H1 (cell line): ENCODE results near the gene LEKR1.

Experiments
- ASH2L ChIP-seq: fragments of 200-600, 300-600 bp; sonication (generic); IDR thresholded peaks from one replicate; pipeline ENCODE4 v1.7.1; 2017; ENCODE audit warnings: low read length
- CBX5 ChIP-seq: fragments of 300-800, 300-1000 bp; sonication (generic); IDR thresholded peaks from 2 replicates; pipeline ENCODE4 v1.7.1; 2016; ENCODE audit warnings: antibody characterized with exemption, low read length, low read depth
- CEBPB ChIP-seq: IDR thresholded peaks from 2 replicates; pipeline ENCODE4 v1.6.1; 2012; ENCODE audit warnings: low read depth, low read length
- EP300 ChIP-seq, 2 experiments: IDR thresholded peaks; 1 replicate in 1 of 2; 2 replicates in 1 of 2; pipeline ENCODE4 v1.6.1; 2011 to 2012; ENCODE audit warnings: low read depth in 2 of 2, low read length in 2 of 2, mild to moderate bottlenecking in 2 of 2, borderline replicate concordance in 1 of 2, inconsistent platforms in 1 of 2, moderate library complexity in 1 of 2
- EZH2 ChIP-seq: fragments of 200-600 bp; sonication (generic); IDR thresholded peaks from 2 replicates; pipeline ENCODE4 v1.7.1; 2012; ENCODE audit warnings: low read depth, mild to moderate bottlenecking, moderate library complexity, low read length, inconsistent platforms; ENCODE audit not compliant: severe bottlenecking
- HDAC2 ChIP-seq, 2 experiments: fragments of 300-600 bp in 1 of 2; sonication (generic) in 1 of 2; IDR thresholded peaks; 2 replicates each; pipeline ENCODE4 v1.6.1; 2011 to 2012; ENCODE audit warnings: low read depth in 2 of 2, low read length in 2 of 2, mild to moderate bottlenecking in 2 of 2, moderate library complexity in 2 of 2, borderline replicate concordance in 1 of 2, inconsistent platforms in 1 of 2
- KDM5A ChIP-seq: fragments of 200-600 bp; IDR thresholded peaks from 2 replicates; pipeline ENCODE4 v1.7.1; 2012; ENCODE audit warnings: mild to moderate bottlenecking, low read length, inconsistent platforms, mixed read lengths
- MAFK ChIP-seq: IDR thresholded peaks from 2 replicates; pipeline ENCODE4 v1.6.1; 2012; ENCODE audit warnings: low read depth, mild to moderate bottlenecking, improper control_type of control experiment, low read length
- POLR2A ChIP-seq, 2 experiments: IDR thresholded peaks; 1 replicate in 1 of 2; 2 replicates in 1 of 2; pipeline ENCODE4 v1.6.1; 2011; ENCODE audit warnings: low read depth in 2 of 2, low read length in 2 of 2, mild to moderate bottlenecking in 2 of 2; ENCODE audit errors: control extremely low read depth in 1 of 2
- POLR2AphosphoS5 ChIP-seq: IDR thresholded peaks from 2 replicates; pipeline ENCODE4 v1.6.1; 2011; ENCODE audit warnings: low read depth, low read length
- RFX5 ChIP-seq: IDR thresholded peaks from 2 replicates; pipeline ENCODE4 v1.6.1; 2011; ENCODE audit warnings: low read depth, low read length, improper control_type of control experiment, borderline replicate concordance
- SUZ12 ChIP-seq: fragments of 200-600 bp; sonication (generic); IDR thresholded peaks from 2 replicates; pipeline ENCODE4 v1.6.1; 2012; ENCODE audit warnings: mild to moderate bottlenecking, inconsistent platforms, low read length, moderate library complexity, mixed read lengths
- TF ChIP-seq, protein P1 (sequence below), 3 experiments: IDR thresholded peaks; 1 replicate in 2 of 3; 2 replicates in 1 of 3; pipeline versions ENCODE4 v1.5.1 to v1.6.1; 2011; ENCODE audit warnings: low read length in 3 of 3, mild to moderate bottlenecking in 3 of 3, inconsistent platforms in 2 of 3, low read depth in 1 of 3, moderate library complexity in 1 of 3; ENCODE audit not compliant: insufficient read depth in 1 of 3; ENCODE audit errors: control extremely low read depth in 1 of 3
- TF ChIP-seq, protein P2 (sequence below): IDR thresholded peaks from 2 replicates; pipeline ENCODE4 v1.6.1; 2012; ENCODE audit warnings: low read length, inconsistent platforms

DNA sequence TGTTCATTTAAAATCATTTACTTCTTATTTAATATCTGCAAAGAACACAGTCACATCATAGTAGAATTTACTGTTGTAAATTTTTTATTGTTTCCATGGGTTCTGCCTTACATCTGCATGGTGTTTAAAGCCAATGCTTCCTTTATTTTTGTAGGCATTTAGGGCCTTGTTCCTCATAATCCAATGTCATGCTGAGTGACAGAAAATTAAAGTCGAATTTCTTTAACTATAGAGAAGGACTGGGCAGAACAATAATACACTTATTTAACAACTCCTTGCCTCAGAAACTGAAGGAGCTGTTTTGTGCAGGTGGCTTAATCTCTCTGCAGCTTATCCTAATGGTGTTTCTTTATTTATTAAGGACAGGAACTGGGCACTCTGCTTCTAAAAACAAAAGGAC, 149.6 kb downstream of the LEKR1 start:
- no peak for TF ChIP-seq CEBPB
- TF ChIP-seq EZH2: no peak
- no peak for TF ChIP-seq POLR2A (IDR thresholded peaks at IDR 0.05; ENCODE audit: control extremely low read depth in 1 of 2, low read depth in 2 of 2, low read length in 2 of 2)
- TF ChIP-seq, protein P1, sequence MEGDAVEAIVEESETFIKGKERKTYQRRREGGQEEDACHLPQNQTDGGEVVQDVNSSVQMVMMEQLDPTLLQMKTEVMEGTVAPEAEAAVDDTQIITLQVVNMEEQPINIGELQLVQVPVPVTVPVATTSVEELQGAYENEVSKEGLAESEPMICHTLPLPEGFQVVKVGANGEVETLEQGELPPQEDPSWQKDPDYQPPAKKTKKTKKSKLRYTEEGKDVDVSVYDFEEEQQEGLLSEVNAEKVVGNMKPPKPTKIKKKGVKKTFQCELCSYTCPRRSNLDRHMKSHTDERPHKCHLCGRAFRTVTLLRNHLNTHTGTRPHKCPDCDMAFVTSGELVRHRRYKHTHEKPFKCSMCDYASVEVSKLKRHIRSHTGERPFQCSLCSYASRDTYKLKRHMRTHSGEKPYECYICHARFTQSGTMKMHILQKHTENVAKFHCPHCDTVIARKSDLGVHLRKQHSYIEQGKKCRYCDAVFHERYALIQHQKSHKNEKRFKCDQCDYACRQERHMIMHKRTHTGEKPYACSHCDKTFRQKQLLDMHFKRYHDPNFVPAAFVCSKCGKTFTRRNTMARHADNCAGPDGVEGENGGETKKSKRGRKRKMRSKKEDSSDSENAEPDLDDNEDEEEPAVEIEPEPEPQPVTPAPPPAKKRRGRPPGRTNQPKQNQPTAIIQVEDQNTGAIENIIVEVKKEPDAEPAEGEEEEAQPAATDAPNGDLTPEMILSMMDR (IDR thresholded peaks at IDR 0.05; ENCODE audit: control extremely low read depth in 1 of 3, insufficient read depth in 1 of 3, low read depth in 1 of 3, low read length in 3 of 3): no peak
- no peak for TF ChIP-seq MAFK
- TF ChIP-seq ASH2L: no peak
- TF ChIP-seq SUZ12: no peak
- TF ChIP-seq POLR2AphosphoS5: no peak
- TF ChIP-seq EP300 (IDR thresholded peaks at IDR 0.05; ENCODE audit: borderline replicate concordance in 1 of 2, low read depth in 2 of 2, low read length in 2 of 2): no peak
- TF ChIP-seq RFX5: no peak
- no peak for TF ChIP-seq HDAC2 (IDR thresholded peaks at IDR 0.05; ENCODE audit: borderline replicate concordance in 1 of 2, low read depth in 2 of 2, low read length in 2 of 2)
- TF ChIP-seq CBX5: no peak
- TF ChIP-seq, protein P2, sequence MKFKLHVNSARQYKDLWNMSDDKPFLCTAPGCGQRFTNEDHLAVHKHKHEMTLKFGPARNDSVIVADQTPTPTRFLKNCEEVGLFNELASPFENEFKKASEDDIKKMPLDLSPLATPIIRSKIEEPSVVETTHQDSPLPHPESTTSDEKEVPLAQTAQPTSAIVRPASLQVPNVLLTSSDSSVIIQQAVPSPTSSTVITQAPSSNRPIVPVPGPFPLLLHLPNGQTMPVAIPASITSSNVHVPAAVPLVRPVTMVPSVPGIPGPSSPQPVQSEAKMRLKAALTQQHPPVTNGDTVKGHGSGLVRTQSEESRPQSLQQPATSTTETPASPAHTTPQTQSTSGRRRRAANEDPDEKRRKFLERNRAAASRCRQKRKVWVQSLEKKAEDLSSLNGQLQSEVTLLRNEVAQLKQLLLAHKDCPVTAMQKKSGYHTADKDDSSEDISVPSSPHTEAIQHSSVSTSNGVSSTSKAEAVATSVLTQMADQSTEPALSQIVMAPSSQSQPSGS: no peak
- no peak for TF ChIP-seq KDM5A
